Activated T-cell treated with anti-CD3 and anti-CD28 coated beads for 1 hour (primary cell): ENCODE results near the gene SORCS2.

Experiments used
- DNase-seq: peaks from one replicate; pipeline ENCODE4 v3.0.0-alpha.2; 2020; ENCODE audit warnings: low read depth

The SORCS2 gene

DNA sequence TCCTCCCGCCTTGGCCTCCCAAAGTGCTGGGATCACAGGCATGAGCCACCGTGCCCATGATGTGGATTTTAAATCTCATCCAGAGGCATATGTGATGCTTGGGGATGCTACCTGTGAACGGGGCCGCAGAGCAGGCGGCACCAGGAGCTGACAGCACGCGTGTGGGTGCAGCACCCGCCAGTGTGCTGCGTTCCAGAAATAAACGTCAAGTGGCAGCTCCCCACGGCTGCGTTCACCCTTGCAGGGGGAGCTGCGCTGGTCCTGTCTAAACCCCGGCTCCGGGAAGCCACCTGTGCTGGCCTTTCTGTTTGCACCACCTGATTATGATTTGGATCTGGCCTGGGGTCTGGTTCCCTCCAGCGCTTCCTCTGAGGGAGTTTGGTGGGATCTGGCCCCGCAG lies 77.8 kb downstream of the SORCS2 start:
- no peak for DNase-seq

DNA sequence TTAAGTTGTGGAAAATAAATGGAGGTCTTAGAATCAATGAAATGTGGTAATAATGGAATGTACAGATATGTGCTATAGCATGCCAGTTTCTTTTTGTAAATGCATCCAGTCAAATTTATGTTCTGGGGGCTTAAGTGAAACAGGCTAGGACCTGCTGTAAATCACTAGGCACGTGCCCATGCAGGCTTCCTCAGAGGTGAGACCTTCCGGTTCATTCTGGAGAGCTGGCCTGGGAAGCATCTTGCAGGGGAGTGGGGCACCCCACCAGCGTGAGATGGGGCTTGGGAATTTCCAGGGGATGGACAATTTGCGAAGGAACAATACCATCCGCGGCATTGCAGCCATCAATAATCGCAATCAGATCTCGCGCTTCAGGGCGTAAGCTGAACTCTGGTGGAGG lies 80.1 kb downstream of the SORCS2 start:
- no peak for DNase-seq

- no peak for DNase-seq
These were observed 81.5 kb downstream of the SORCS2 start for GRCh38 chr4:7273738-7274297.

DNA sequence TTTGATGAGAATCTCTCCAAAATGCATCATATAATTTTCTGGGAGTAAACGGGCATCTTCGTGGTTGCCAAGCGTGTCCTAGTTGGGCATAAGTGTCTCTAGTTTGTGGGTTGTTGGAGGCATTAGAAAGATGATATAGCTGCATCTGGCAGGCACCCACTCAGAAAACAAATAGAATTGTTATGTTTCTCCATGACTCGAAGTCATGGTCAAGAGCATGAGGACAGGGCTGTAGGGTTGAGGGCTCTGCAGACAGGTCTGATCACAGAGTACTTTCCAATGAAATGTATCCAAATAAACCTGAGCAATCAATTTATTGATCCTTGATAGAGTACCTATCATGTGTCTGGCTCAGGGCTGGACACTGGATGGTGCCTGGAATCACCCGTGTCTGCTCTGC lies 82.7 kb downstream of the SORCS2 start:
- no peak for DNase-seq

- DNase-seq, result no peak
These were observed 83.3 kb downstream of the SORCS2 start for GRCh38 chr4:7275490-7276154.

- DNase-seq, result no peak
These were observed 84.2 kb downstream of the SORCS2 start for GRCh38 chr4:7276515-7276914.

- no peak for DNase-seq
These were observed 85.9 kb downstream of the SORCS2 start for GRCh38 chr4:7278071-7278765.

- no peak for DNase-seq
These were observed 86.6 kb downstream of the SORCS2 start for GRCh38 chr4:7278981-7279380.

DNA sequence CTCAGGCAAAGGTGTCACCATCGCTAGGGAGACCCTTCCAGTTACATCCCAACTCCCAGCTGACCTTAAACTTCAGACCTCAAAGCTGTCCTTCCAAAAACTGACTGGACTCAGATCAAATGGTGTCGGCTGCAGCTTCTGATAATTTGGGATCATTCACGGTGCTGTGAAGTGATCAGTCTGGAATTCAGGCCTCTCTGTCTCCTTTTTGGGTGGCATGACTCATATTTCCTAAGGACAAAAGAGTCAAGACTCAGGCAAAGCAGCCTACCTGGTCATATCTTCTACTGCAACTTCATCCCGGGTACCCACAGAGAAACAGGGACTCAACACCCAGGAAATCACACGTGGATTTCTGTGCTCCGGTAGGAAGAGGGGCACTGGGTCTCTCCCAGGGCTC lies 87.6 kb downstream of the SORCS2 start:
- no peak for DNase-seq

- no peak for DNase-seq
These were observed 88.8 kb downstream of the SORCS2 start for GRCh38 chr4:7280926-7281690.

GRCh38 chr4:7281691-7282665 lies 89.6 kb downstream of the SORCS2 start:
- DNase-seq, result no peak

DNA sequence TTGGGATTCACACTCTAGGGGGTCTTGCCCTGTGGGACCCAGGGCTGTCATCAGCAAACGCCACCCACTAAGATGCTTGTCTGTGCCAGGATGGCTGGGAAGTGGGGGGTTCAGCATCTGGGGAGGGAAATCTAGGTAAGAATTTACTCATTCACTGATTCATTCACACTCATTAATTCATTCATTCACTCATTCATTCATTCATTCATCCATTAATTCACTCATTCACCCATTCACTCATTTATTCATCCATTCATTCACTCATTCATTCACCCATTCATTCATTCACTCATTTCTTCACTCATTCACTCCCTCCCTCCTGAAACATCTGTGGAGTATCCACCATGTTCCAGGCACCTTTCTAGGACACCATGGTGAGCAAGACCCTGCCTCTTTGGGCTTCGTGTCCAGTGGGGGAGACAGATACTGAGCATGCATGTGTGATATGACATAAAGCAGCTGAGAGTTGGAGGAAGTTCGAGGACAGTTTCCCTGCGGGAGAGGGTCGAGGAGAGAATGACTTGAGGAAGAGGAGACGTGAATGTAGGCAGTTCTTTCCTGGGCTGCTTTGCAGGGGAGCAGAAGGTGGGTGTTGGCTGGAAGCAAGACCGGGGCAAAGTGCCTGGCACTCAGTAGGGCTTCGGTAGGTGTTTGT lies 90.6 kb downstream of the SORCS2 start:
- DNase-seq, result no peak

DNA sequence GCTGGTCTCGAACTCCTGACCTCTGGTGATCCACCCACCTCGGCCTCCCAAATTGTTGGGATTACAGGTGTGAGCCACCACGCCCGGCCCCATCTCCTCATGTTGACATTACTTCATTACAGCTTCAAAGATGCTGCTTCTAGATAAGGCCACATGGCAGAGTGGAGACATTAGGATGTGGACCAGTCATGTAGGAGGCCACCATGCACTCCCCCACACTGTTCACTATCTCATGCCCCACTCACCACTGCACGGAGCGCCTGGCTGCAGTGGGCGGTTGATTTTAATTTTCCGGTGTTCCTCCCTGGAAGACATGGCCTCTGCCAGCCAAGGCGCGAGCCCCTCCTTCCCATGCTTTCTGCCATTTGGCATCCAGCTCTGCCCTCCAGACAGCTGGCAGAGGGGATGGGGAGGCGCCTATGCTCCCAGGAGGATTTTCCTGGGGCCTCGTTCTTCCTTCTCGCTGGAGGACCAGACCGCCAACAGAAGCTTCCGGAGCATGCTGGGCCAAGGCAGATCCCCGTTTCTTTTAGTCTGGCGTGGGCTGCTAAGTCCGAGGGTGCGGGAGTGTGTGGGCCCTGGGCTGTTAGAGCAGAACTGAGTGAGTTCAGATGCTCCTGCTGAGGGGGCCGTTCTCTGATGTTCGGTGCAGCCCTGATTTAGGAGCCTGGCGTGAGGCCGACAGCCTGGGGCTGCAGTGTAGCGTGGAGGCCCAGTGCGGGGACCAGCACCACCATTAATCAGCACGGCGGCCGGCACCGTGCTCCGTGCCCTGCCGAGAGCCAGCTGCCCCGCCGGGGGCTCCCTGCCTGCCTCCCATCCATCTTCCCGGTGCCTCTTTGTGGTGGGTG lies 93.1 kb downstream of the SORCS2 start:
- DNase-seq, result no peak

GRCh38 chr4:7286170-7286569 lies 93.8 kb downstream of the SORCS2 start:
- DNase-seq, result no peak

DNA sequence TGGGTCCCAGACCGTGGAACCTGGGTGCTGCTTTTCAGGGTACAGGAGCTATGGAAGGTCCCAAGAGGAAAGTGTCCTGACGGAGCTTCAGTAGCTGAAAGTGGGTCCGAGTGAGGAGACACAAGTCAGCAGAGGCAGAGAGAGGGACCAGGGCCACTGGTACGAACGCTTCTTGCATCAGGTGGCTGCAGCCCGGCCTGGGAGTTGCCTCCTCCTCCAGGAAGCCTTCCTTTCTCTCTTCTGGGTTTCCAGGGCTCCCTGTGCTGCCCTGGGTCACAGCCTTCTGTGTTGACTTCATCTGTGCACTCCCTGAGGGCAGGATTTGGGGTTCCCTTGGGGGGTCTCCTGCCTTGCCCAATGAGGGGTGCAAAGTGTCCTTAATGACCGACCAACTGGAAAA lies 94.5 kb downstream of the SORCS2 start:
- DNase-seq, result no peak

DNA sequence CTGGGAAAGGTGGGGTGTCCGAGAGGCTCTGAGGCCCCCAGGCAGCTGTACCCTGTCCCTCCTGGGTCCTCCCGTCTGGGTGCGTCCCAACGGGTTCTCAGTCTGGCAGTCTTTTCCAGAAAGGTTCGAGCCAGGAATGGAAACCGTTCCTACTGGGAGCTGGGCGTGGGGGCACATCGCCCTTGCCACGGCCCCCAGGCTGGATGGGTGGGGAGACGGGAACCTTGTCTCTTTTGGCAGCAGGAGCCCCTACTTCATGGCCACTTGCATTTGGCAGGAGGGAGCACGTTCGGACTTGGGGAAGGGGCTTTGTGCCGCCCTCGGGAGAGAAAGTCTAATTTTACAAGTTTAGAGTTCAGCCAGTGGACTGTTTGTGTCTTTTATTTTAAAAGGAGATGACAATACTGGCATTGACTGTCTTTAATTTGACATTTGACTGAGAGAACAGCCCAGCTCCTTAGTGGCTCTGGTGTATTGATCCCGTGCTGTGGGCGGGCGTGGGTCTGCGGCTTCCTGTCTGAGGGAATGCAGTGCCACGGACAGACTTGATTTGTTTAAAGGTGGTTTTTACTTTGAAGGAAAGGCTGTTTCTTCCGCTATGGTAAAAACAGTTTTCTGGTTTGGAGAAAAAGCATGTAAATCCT lies 95.1 kb downstream of the SORCS2 start:
- no peak for DNase-seq

- no peak for DNase-seq
These were observed 95.6 kb downstream of the SORCS2 start for GRCh38 chr4:7287918-7288280.

DNA sequence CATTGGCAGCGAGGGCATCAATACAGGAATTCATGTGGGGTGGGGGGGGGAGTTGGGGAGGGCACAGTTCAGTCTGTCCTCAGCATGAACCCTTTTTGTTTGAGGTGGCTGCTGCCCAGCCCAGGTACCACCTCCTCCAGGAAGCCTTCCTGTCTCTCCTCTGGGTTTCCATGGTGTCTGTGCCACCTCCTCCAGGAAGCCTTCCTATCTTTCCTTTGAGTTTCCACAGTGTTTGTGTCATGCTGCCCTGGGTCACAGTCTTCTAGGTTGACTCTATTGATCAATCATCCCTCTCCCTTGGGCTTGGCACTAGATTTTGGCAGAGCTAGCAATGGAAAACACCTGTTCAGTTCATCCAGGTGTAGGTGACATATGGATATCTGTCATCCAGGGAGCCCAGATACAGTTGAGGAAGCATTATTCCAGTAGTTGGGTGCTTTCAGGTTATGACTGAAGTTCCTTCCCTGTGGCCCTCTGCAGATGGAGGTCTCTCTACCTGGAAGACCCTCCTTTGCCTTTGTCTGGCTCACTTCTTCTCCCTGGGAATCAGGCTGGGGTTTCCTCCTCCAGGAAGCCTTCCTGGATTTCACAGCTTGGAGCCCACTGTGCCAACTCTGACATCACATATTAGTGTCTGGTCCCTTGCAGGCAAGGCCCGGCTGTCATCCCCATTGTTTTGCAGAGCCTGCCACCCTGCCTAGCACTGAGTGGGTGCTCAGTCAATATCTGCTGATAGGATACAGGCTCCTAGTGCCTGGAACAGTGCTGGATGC lies 96.6 kb downstream of the SORCS2 start:
- no peak for DNase-seq

GRCh38 chr4:7289589-7289988 lies 97.3 kb downstream of the SORCS2 start:
- DNase-seq, result no peak
